ENCODE data around the gene NLRP4. TPM values are rescaled to one million over a fixed set of nuclear protein-coding genes. Genes with fewer than 3 reads are reported as not detected.

Gene NLRP4
- total and polyA plus RNA-seq, 2 experiments from 2014 or later = not detected

- H3K27me3 Mint-ChIP-seq (ENCODE audit: insufficient read depth, low read depth, poor library complexity) = peaks cover 4% of the 10 kb centered on the region
- no peak for ATAC-seq
- H3K9me3 Mint-ChIP-seq = peaks cover 100% of the 10 kb centered on the region
- Histone ChIP-seq H3F3A (replicated peaks; ENCODE audit: low read depth) (no peaks in the 10 kb centered on the region), H3K27me3 (ENCODE audit: insufficient read depth) (no peaks in the 10 kb centered on the region), H3K79me2 (replicated peaks; ENCODE audit: insufficient read depth) (no peaks in the 10 kb centered on the region), H3K36me3 (ENCODE audit: insufficient read depth) (no peaks in the 10 kb centered on the region), H2AFZ (no peak overlapping the region), H3K27ac (ENCODE audit: low read depth) (no peak overlapping the region), H3K9me2 (ENCODE audit: insufficient read depth) (peaks cover 3% of the 10 kb centered on the region; the same call in 1 of the 2 replicates), H4K20me1 (replicated peaks; ENCODE audit: insufficient read depth) (no peaks in the 10 kb centered on the region), H3K4me2 (no peak overlapping the region), H3K4me3 (no peak overlapping the region), H3K4me1 (ENCODE audit: insufficient read depth) (no peaks in the 10 kb centered on the region)
- H3K4me1 Mint-ChIP-seq = no peaks in the 10 kb centered on the region
- H3K36me3 Mint-ChIP-seq (ENCODE audit: low read depth) = peaks cover 22% of the 10 kb centered on the region; the same call in 2 of the 3 replicates
- H3K27ac Mint-ChIP-seq = no peak overlapping the region
- TF ChIP-seq ETS1 (IDR thresholded peaks at IDR 0.05) = no peak
- no peak for TF ChIP-seq ZNF331 (CRISPR knock-in tag; IDR thresholded peaks at IDR 0.05; ENCODE audit: low read depth)
- no peak for TF ChIP-seq STAT1 (IDR thresholded peaks at IDR 0.05; ENCODE audit: unreplicated experiment)
- TF ChIP-seq JUNB (IDR thresholded peaks at IDR 0.05; ENCODE audit: unreplicated experiment) = no peak
- TF ChIP-seq REST (IDR thresholded peaks at IDR 0.05; ENCODE audit: unreplicated experiment) = no peak
- TF ChIP-seq NANOG (IDR thresholded peaks at IDR 0.05; ENCODE audit: borderline replicate concordance) = no peak
- TF ChIP-seq CREB1 (CRISPR knock-in tag; IDR thresholded peaks at IDR 0.05; ENCODE audit: low read depth) = no peak
- no peak for TF ChIP-seq CTCF (conservative IDR thresholded peaks at IDR 0.05; ENCODE audit: low read depth in 2 of 2)
- no peak for TF ChIP-seq EZH2phosphoT487 (IDR thresholded peaks at IDR 0.05; ENCODE audit: unreplicated experiment)
- TF ChIP-seq ZNF114 (CRISPR knock-in tag; IDR thresholded peaks at IDR 0.05) = no peak
- TF ChIP-seq EZH2 (IDR thresholded peaks at IDR 0.05; ENCODE audit: low read depth, unreplicated experiment) = no peak
- TF ChIP-seq POLR2AphosphoS5 (IDR thresholded peaks at IDR 0.05; ENCODE audit: low read depth) = no peak
- no peak overlapping the region for H3K4me3 Mint-ChIP-seq
- DNase-seq (ENCODE audit: low spot score) = no peak
Measured at GRCh38 chr19:55813906-55814305, 22.4 kb upstream of the NLRP4 start.

Data from GM23338 (cell line).